Measurements from ENCODE around the gene GPR176.

GPR176 gene

DNA sequence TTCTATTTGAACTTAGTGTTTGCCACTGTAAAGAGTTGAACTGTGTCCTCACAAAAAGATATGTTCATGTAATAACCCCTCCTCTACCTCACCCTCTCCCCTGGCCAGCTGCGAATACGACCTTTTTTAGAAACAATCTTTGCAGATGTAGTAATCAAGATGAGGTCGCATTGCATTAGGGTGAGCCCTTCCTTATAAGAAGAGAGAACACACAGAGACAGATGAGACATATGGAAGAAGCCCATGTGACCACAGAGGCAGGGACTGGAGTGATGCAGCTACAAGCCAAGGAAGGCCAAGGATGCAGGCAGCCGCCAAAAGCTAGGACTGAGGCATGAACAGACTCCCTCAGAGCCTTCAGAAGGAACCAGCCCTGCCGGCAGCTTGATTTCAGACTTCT is 27.6 kb downstream of the GPR176 start:
- no peak for DNase-seq (ENCODE audit: low read depth in 2 of 2, low spot score in 1 of 2)

DNA sequence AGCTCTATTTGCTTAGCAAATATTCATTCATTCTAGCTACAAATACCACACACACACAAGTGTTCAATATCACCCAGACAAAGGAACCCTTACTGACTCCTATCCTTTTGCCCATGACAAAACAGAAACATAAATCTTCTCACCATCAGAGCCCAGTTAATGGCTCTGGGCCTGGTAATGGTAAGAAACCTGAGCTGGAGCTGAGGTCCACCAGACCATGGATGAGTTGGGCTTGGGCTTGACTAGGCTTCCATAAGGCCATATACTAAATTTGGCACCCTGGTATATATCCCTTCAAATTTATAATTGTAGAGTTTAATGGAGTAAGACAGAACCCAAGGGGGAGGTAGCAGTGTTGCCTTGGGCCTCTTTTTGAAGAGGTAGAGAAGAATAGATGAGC is 29.4 kb downstream of the GPR176 start:
- no peak for DNase-seq (ENCODE audit: low read depth in 2 of 2, low spot score in 1 of 2)

DNA sequence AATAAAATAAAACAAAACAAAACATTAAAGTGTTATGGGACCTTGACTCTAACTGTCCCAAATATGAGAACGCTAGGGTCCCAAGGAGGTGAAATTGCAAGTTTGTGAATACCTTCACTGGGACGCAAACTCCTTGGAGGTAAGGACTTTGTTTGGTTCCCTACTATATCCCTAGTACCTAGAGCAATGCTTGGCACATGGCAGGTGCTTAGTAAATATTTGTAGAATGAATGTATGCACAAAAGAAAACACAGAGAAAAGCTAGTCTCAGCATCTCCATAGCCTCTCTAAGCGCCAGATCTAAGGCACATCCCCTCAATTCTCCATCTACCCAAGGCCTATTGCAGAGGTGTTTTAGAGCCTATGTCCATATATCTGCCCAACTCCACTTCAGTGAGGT is 30.5 kb downstream of the GPR176 start:
- no peak for DNase-seq (ENCODE audit: low read depth in 2 of 2, low spot score in 1 of 2)

DNA sequence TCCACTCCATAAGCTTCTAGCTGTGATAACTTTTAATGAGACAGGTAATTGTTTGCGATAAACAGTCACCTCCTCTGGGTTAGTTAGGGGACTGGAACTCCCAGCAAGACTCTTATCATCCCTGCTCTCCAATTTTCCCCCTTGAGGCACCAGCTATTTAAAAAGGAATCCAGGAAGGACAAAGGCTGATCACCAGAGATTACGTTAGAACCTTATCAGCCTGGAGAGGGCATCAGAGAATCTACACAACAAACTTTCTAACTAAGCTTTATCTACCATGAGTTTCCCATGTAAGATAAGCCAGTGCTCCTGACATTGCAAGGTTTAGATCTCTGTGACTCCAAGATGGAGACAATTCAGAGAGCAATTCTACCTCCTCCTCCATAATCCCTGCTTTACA is 31.3 kb downstream of the GPR176 start:
- no peak for DNase-seq (ENCODE audit: low read depth in 2 of 2, low spot score in 1 of 2)

DNA sequence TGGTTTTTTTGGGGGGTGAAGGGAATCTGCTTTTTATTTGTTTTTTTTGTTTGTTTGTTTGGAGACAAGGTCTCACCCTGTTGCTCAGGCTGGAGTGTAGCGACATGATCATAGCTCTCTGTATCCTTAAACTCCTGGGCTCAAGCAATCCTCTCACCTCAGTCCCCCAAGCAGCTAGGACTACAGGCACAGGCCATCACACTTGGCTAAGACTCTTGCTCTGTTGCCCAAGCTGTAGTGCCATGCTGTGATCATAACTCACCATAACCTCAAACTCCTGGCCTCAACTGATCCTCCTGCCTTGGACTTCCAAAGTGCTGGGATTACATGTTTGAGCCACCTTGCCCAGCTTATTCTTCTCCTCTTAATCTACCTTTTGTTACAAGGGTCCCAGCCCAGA is 31.8 kb downstream of the GPR176 start:
- DNase-seq (ENCODE audit: low read depth in 2 of 2, low spot score in 1 of 2), result no peak

DNA sequence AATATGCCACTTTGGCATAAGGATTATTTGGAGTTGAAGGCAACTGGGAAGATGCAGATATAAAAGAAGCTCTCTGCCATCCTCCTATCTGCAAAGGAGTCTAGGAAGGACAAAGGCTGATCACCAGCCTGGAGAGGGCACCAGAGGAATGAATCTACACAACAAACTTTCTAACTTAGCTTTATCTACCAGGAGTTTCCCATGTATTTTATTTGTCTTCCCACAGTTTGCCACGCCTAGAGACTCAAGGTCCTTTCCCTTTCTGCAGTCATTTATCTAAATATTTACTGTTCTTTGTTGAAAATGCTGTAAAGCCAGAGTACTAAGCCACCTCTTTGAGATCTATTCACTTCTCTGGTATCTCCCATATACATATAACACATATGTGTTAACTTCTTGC is 32.2 kb downstream of the GPR176 start:
- no peak for DNase-seq (ENCODE audit: low read depth in 2 of 2, low spot score in 1 of 2)

DNA sequence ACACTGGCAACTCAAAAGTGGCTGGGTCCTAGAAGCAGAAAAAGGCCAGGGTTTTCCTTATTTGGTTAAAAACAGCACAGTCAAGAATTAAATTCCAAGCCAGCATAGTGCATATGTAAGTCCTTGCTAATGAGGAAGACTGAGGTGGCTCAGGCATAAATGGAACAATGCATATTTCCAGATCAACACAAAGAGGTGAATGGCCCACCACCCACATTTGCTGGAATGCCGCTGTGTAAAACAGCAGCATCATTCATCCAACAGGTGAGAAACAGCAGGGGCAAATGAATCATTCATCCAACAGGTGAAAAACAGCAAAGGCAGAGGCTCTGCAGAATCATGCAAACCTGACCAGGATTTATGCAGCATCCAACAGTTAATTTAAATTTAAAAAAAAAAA is 32.9 kb downstream of the GPR176 start:
- no peak for DNase-seq (ENCODE audit: low read depth in 2 of 2, low spot score in 1 of 2)

DNA sequence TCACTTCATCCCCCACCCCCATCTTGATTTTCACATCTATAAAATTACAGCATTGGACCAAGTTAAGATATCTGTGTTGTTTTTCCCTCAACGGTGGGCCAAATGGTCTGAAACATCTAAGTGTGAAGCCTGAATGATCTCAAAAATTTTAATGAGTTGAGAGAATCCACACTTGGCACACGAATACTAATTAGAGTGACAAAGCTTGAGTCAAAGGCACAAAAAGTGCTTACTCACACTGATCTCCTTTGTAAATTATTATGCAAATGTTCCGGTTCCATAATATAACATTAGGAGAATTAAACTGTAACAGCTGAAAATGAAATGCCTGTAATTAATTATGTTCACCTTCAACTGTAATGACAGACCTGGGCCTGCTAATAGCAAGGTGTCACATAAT is 33.6 kb downstream of the GPR176 start:
- no peak for DNase-seq (ENCODE audit: low read depth in 2 of 2, low spot score in 1 of 2)

DNA sequence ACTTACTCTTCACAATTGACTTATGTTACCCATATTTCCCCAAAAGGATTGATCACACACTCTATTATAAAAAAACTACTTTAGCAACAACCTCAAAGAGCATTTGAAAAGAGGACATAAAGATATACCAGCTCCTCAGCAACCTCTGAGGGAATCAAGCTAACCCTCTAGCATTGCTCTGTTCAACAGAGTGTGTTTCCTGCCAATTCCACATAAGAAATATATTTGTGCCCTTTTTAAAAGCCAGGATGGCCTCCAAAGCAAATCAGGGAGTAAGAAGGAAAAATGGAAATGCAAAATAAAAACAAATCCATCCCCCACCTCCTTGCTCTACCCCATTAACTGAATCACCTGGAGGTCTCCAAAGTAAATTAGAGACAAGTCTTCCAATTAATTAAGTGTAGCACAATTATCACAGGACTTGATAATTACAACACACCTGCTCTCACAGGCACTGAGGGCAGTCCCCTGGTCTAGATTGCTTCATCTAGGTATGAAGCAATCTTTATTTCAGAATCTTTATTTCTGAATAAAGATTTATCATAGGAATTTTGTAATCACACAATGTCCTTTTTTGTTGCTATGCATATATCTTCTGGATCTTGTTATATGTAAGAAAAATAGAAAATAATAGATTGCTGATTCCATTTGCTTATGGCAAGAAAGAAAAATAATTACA is 34.8 kb downstream of the GPR176 start:
- no peak for DNase-seq (ENCODE audit: low read depth in 2 of 2, low spot score in 1 of 2)

DNA sequence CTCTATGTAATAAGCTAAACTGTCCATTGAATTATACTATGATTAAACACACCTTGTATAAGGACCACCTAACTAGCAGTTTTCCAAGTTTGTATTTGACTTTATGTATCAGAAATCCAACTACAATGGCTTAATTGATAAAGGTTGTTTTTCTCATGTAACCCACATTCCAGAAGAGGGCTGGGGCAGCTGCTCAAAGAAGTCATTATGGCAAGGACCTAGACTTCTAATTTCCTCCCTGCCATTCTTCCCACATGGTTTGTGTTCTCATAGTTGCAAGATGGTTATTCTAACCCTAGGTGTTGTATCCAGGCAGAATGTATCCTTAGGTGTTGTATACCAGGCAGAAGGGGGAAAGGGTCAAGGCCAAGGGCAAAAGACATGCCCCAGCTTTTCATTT is 35.7 kb downstream of the GPR176 start:
- no peak for DNase-seq (ENCODE audit: low read depth in 2 of 2, low spot score in 1 of 2)

DNA sequence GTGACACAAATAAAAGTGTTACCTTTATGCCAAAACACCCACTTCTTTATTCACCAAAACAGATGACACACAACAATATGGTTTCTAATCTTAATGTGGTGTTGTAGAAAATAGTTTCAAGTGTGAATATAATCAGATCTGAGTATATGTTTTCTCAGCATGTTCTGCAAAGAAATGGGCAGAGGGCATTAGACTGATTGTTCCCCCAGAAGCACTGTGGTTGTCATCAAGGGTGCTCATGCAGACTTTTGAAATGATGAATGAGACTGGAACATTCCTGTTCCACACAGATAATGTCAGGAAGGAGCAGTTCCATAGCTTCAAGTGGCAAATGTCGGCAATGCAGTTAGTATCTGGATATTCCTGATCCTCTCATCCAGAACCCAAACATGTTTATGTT is 37.5 kb downstream of the GPR176 start:
- no peak for DNase-seq (ENCODE audit: low read depth in 2 of 2, low spot score in 1 of 2)

DNA sequence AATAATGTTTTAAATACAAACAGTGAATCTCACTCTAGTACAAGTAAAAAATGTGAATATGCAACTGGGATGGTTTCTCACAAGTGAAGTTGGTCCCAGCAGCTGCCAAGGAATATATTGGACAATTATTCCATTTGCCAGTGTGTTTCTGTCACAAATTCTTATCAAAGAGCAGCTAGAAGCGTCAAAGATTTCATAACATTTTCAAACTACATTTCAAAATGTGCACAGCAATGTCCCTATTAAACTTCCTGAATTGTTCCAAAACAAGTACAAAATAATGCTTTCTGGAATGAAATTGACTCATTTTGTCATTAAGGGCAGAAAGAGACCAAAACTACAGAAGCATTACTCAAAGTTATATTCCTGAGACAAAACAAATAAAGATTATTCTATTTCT is 38.3 kb downstream of the GPR176 start:
- DNase-seq (ENCODE audit: low read depth in 2 of 2, low spot score in 1 of 2), result no peak

DNA sequence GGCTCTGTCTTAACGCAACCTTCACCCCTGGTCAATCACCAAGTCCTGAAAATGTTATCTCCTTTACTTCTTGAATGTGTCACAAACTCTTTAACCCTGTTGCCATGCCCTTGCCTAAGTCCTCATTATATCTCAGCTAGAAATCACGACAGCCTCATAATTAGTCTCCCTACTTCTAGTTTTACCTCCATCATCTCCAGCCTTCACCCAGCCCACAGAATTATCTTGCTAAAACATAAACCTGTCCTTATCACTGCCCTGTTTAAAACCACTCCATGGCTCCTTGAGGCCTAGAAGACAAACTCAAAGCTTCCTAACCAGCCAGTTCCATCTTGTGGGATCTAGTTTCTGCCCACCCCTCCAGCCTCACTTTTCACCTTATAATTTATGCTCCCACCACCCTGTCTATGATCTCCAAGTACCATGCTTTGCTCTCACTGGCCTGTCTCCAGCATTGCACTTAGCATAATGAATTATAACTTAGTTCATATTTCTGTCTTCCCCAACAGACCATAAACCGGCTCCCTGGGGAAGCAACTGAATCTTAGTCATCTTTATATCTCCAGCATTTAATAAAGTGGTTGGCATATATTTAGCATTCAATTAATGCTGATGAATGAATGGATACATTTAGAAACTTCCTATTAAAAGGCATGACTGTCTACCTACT is 39.2 kb downstream of the GPR176 start:
- DNase-seq (ENCODE audit: low read depth in 2 of 2, low spot score in 1 of 2), result no peak

DNA sequence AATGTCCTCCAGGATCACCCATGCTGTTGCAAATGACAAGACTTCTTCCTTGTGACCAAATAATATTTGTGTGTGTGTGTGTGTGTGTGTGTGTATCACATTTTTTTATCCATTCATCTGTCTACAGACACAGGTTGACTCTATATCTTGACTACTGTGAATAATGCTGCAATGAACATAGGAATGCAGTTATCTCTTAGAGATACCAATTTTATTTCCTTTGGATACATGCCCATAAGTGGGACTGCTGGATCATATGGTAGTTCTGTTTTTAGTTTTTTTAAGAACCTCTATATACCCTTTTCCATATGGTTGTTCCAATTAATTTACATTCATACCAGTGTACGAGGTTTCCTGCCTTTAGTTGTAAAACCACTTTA is 41.7 kb downstream of the GPR176 start:
- DNase-seq (ENCODE audit: low read depth in 2 of 2, low spot score in 1 of 2), result no peak

DNA sequence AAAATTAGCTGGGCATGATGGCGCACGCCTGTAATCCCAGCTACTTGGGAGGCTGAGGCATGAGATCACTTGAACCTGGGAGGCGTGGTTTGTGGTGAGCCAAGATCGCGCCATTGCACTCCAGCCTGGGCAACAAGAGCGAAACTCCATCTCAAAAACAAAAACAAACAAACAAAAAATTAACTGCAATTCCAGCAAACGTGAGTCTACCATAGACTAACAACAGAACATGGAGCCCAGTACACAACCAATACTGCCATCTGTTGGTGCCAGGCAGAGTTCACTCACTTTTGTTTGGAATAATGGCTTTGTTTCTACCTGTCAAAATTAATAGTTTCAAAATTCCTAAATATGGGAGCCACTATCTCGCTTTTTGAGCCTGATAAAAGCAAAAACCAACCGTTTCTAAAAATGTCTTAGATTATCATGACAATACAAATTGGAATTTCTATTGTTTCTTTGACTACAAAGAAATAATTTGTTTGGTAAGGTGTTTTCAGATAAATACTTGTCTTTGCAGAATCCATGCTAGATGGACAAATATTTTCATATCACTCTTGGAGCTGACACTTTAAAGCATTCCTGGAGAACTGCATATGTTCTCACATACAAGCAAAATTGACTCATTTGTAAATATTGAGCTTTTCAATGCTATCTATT is 45.0 kb downstream of the GPR176 start:
- no peak for DNase-seq (ENCODE audit: low read depth in 2 of 2, low spot score in 1 of 2)

DNA sequence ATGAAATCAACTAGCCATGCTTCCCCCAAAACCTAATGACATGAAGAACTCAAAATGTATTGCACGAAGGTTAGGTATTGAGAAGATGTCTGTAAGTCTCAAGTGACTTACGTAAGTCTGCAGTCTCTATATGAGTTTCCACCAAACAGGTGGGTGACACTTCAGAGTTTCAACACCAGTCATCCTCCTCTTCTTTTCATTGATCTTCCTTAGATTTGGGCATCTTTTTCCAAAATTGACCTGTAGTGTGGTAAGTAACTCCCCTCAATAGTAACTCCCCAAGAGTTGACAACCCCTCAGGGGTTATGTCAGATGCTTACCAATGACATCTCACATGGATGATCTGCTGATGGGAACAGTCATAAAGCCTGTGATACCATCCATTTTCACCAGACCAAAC is 46.1 kb downstream of the GPR176 start:
- DNase-seq (ENCODE audit: low read depth in 2 of 2, low spot score in 1 of 2), result no peak

DNA sequence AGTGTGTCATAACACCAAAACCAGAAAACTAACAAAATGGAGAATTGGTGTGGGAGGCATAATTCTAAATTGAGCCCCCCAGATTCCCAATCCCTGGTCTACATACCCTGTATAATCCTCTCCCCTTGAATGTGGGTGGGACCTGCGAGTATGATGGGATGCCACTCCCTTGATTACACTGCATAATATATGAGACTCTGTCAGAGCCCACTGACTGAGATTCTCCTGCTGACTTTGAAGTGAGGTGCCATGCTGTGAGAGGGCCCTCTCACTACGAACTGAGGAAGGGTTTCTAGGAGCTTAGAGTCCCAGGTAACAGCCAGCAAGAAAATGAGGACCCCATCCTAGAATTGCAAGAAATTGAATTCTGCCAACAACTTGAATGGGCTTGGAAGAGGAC is 49.5 kb downstream of the GPR176 start:
- DNase-seq (ENCODE audit: low read depth in 2 of 2, low spot score in 1 of 2), result no peak

DNA sequence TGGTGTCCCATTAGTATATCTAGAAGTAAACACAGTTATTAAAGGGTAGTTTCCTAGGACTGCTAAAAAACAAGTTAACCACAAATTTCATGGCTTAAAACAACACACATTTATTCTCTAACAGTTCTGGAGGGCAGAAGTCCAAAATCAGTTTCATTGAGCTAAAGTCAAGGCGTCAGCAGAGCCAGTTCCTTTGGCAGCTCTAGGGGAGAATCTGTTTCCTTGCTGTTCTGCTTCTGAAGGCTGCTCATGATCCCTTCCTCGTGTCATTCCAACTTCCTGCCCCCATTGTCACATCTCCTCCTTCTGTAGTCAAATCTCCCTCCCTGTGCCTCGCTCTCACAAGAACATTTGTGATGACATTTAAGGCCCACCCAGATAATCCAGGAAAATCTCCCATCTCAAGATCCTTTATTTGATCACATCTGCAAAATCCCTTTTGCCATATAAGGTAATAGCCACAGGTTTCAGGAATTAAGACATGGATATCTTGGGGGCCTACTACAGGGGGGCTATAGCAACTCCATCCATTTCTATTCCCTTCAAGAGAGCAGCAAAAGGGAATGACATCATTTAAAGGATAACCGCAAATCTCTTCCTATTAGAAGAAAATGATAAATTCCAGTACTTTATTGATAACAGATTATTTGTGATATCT is 50.1 kb downstream of the GPR176 start:
- no peak for DNase-seq (ENCODE audit: low read depth in 2 of 2, low spot score in 1 of 2)

DNA sequence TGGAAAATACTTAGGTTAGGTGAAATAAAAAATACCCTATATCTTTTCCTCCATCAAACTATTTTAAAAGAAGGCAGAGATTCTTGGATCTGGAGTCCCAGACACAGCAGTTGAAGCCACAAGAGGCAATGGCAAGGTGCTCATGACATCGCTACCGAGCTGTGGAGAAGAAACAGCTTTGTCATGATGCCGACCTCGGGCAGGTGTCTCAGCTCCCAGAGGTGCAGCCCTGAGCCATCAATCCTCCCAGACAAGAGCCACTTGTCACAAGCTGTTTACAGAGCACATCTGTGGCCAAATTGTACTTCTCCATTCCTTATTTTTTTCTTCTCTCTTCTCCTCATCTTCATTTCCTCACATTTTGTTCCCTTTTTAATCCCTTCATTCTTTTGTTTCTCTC is 50.8 kb downstream of the GPR176 start:
- DNase-seq (ENCODE audit: low read depth in 2 of 2, low spot score in 1 of 2), result no peak

DNA sequence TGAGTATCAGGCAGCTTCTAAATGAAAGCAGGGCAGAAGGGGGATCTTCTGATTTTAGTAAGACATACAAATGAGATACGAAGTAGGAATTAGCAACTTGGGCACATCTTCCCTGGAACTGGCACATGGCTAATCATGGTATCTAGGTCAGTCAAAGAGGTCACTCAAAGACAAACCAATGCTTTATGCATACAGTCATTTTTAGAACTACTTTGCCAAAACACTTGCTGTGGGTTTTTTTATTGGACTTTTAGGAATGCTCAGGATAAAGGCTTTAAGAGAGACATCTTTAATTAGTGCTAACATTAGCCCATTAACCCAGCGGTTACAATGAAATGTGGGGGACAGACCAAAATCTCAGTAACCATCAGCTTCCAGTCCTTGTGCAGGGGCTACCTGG is 51.7 kb downstream of the GPR176 start:
- no peak for DNase-seq (ENCODE audit: low read depth in 2 of 2, low spot score in 1 of 2)

DNA sequence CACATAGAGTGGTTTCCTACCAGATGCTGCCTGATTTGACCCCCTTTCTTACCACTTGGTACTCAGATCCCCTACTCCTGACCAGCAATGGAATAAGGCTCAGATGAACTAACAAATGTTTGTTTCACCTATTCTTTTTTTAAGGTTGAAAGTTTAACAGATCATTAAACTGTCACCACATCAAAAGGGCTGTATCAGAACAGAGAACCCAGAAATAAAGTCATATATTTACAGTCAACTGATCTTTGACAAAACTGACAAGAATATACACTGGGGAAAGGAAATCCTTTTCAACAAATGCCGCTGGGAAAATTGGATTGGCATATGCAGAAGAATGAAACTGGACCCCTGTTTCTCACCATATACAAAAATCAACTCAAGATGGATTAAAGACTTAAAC is 56.0 kb downstream of the GPR176 start:
- DNase-seq (ENCODE audit: low read depth in 2 of 2, low spot score in 1 of 2), result no peak

DNA sequence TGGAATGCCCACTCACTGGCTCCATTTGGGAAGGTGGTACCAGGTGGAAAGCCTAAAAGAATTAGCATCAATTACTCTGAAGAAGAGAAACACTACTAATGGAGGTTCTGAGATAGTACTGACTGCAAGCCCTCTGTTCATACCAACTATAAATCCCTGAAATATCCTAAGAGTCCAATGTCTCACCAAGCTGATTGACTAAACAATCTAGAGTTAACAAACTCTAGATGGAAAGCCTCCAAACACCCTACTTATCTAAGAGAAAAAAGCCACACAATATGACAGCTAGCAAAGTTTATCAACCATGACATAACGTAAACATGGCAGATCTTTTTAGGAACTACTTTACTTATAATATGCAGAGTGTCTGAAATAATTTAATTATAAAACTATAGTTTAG is 59.2 kb downstream of the GPR176 start:
- DNase-seq (ENCODE audit: low read depth in 2 of 2, low spot score in 1 of 2), result no peak
